ENCODE data around the gene TMEM164. TPM values are rescaled to one million over a fixed set of nuclear protein-coding genes. Genes with fewer than 3 reads are reported as not detected.

TMEM164 gene
- total and polyA plus RNA-seq, 2 experiments from 2014 or later: 3.4 to 17.2 TPM

DNA sequence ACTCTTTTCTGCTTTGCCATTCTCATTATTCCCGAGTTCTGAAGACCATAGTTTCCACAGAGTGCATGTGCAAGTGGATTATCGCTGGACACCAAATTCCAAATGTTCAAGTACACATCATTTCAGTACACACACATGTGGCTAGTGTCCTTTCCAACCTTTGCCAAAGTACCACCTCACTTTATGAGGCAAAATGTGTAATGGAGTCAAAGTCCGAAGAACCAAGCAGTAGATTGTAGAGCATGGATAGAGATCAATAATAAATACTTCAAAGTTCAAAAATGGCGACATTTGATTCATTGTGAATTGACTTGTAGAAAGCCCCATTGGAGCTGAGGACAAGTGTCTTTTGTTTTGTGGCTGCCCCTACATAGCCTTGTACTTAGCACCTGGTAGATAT, 115.6 kb downstream of the TMEM164 start:
- H3K4me1 Mint-ChIP-seq: no peaks in the 10 kb centered on the region
- H3K4me3 Mint-ChIP-seq: no peak overlapping the region
- no peak for ATAC-seq
- no peaks in the 10 kb centered on the region for H3K36me3 Mint-ChIP-seq (ENCODE audit: low read depth)
- no peak overlapping the region for H3K27ac ChIP-seq (ENCODE audit: low read depth)
- no peaks in the 10 kb centered on the region for H3F3A ChIP-seq (replicated peaks; ENCODE audit: low read depth)
- no peak overlapping the region for H3K27ac Mint-ChIP-seq
- DNase-seq (ENCODE audit: low spot score): no peak
- no peaks in the 10 kb centered on the region for H3K27me3 Mint-ChIP-seq (ENCODE audit: insufficient read depth, low read depth, poor library complexity)
- no peaks in the 10 kb centered on the region for H3K9me3 Mint-ChIP-seq
- H3K4me3 ChIP-seq: no peak overlapping the region
- no peaks in the 10 kb centered on the region for H3K27me3 ChIP-seq (ENCODE audit: insufficient read depth)
- no peak for TF ChIP-seq EZH2 (IDR thresholded peaks at IDR 0.05; ENCODE audit: low read depth, unreplicated experiment)
- no peaks in the 10 kb centered on the region for H4K20me1 ChIP-seq (replicated peaks; ENCODE audit: insufficient read depth)
- no peak overlapping the region for H2AFZ ChIP-seq
- H3K36me3 ChIP-seq (ENCODE audit: insufficient read depth): no peaks in the 10 kb centered on the region
- H3K79me2 ChIP-seq (replicated peaks; ENCODE audit: insufficient read depth): no peaks in the 10 kb centered on the region
- no peaks in the 10 kb centered on the region for H3K9me2 ChIP-seq (ENCODE audit: insufficient read depth)
- H3K4me2 ChIP-seq: no peak overlapping the region
- no peaks in the 10 kb centered on the region for H3K4me1 ChIP-seq (ENCODE audit: insufficient read depth)

DNA sequence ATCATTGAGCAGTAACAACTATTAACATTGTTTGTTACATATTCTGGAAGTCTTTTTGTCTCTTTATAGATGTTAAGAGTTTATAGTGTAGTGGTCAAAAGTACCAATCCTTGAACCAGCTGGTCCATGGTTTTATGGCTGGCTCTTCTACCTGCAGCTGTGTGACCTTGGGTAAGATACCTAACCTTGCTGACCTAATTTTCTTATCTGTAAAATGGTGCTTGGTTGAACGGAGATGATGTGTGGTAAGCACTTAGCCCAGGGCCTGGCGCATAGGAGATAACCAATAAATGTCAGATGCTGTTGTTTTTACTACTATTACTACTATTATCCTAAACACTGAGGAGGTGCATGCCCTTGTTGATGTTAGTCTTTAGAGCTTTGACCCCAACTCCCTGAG, 116.6 kb downstream of the TMEM164 start:
- H3K27me3 Mint-ChIP-seq (ENCODE audit: insufficient read depth, low read depth, poor library complexity): no peaks in the 10 kb centered on the region
- no peaks in the 10 kb centered on the region for H3K36me3 ChIP-seq (ENCODE audit: insufficient read depth)
- H3K9me3 Mint-ChIP-seq: no peaks in the 10 kb centered on the region
- no peak overlapping the region for H3K4me3 Mint-ChIP-seq
- H3K27ac Mint-ChIP-seq: no peak overlapping the region
- H2AFZ ChIP-seq: no peak overlapping the region
- H3K4me2 ChIP-seq: no peak overlapping the region
- H3K27ac ChIP-seq (ENCODE audit: low read depth): no peak overlapping the region
- no peaks in the 10 kb centered on the region for H3K9me2 ChIP-seq (ENCODE audit: insufficient read depth)
- no peak overlapping the region for H3K4me3 ChIP-seq
- peaks cover 2% of the 10 kb centered on the region; the same call in 2 of the 3 replicates for H3K4me1 Mint-ChIP-seq
- H3K27me3 ChIP-seq (ENCODE audit: insufficient read depth): no peaks in the 10 kb centered on the region
- no peaks in the 10 kb centered on the region for H4K20me1 ChIP-seq (replicated peaks; ENCODE audit: insufficient read depth)
- H3K36me3 Mint-ChIP-seq (ENCODE audit: low read depth): no peaks in the 10 kb centered on the region
- H3K4me1 ChIP-seq (ENCODE audit: insufficient read depth): no peaks in the 10 kb centered on the region
- H3F3A ChIP-seq (replicated peaks; ENCODE audit: low read depth): no peaks in the 10 kb centered on the region
- DNase-seq (ENCODE audit: low spot score) (no peak), ATAC-seq (no peak)
- H3K79me2 ChIP-seq (replicated peaks; ENCODE audit: insufficient read depth): no peaks in the 10 kb centered on the region
- TF ChIP-seq ZNF114 (CRISPR knock-in tag; IDR thresholded peaks at IDR 0.05) (no peak), POLR2AphosphoS5 (IDR thresholded peaks at IDR 0.05; ENCODE audit: low read depth) (no peak), EZH2 (IDR thresholded peaks at IDR 0.05; ENCODE audit: low read depth, unreplicated experiment) (no peak), ZNF331 (CRISPR knock-in tag; IDR thresholded peaks at IDR 0.05; ENCODE audit: low read depth) (no peak), JUNB (IDR thresholded peaks at IDR 0.05; ENCODE audit: unreplicated experiment) (no peak), EZH2phosphoT487 (IDR thresholded peaks at IDR 0.05; ENCODE audit: unreplicated experiment) (no peak), CREB1 (CRISPR knock-in tag; IDR thresholded peaks at IDR 0.05; ENCODE audit: low read depth) (no peak)
- TF ChIP-seq, protein P1, sequence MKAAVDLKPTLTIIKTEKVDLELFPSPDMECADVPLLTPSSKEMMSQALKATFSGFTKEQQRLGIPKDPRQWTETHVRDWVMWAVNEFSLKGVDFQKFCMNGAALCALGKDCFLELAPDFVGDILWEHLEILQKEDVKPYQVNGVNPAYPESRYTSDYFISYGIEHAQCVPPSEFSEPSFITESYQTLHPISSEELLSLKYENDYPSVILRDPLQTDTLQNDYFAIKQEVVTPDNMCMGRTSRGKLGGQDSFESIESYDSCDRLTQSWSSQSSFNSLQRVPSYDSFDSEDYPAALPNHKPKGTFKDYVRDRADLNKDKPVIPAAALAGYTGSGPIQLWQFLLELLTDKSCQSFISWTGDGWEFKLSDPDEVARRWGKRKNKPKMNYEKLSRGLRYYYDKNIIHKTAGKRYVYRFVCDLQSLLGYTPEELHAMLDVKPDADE (IDR thresholded peaks at IDR 0.05): no peak
- TF ChIP-seq, protein P2, sequence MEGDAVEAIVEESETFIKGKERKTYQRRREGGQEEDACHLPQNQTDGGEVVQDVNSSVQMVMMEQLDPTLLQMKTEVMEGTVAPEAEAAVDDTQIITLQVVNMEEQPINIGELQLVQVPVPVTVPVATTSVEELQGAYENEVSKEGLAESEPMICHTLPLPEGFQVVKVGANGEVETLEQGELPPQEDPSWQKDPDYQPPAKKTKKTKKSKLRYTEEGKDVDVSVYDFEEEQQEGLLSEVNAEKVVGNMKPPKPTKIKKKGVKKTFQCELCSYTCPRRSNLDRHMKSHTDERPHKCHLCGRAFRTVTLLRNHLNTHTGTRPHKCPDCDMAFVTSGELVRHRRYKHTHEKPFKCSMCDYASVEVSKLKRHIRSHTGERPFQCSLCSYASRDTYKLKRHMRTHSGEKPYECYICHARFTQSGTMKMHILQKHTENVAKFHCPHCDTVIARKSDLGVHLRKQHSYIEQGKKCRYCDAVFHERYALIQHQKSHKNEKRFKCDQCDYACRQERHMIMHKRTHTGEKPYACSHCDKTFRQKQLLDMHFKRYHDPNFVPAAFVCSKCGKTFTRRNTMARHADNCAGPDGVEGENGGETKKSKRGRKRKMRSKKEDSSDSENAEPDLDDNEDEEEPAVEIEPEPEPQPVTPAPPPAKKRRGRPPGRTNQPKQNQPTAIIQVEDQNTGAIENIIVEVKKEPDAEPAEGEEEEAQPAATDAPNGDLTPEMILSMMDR (conservative IDR thresholded peaks at IDR 0.05; ENCODE audit: low read depth in 2 of 2): no peak
- TF ChIP-seq, protein P3, sequence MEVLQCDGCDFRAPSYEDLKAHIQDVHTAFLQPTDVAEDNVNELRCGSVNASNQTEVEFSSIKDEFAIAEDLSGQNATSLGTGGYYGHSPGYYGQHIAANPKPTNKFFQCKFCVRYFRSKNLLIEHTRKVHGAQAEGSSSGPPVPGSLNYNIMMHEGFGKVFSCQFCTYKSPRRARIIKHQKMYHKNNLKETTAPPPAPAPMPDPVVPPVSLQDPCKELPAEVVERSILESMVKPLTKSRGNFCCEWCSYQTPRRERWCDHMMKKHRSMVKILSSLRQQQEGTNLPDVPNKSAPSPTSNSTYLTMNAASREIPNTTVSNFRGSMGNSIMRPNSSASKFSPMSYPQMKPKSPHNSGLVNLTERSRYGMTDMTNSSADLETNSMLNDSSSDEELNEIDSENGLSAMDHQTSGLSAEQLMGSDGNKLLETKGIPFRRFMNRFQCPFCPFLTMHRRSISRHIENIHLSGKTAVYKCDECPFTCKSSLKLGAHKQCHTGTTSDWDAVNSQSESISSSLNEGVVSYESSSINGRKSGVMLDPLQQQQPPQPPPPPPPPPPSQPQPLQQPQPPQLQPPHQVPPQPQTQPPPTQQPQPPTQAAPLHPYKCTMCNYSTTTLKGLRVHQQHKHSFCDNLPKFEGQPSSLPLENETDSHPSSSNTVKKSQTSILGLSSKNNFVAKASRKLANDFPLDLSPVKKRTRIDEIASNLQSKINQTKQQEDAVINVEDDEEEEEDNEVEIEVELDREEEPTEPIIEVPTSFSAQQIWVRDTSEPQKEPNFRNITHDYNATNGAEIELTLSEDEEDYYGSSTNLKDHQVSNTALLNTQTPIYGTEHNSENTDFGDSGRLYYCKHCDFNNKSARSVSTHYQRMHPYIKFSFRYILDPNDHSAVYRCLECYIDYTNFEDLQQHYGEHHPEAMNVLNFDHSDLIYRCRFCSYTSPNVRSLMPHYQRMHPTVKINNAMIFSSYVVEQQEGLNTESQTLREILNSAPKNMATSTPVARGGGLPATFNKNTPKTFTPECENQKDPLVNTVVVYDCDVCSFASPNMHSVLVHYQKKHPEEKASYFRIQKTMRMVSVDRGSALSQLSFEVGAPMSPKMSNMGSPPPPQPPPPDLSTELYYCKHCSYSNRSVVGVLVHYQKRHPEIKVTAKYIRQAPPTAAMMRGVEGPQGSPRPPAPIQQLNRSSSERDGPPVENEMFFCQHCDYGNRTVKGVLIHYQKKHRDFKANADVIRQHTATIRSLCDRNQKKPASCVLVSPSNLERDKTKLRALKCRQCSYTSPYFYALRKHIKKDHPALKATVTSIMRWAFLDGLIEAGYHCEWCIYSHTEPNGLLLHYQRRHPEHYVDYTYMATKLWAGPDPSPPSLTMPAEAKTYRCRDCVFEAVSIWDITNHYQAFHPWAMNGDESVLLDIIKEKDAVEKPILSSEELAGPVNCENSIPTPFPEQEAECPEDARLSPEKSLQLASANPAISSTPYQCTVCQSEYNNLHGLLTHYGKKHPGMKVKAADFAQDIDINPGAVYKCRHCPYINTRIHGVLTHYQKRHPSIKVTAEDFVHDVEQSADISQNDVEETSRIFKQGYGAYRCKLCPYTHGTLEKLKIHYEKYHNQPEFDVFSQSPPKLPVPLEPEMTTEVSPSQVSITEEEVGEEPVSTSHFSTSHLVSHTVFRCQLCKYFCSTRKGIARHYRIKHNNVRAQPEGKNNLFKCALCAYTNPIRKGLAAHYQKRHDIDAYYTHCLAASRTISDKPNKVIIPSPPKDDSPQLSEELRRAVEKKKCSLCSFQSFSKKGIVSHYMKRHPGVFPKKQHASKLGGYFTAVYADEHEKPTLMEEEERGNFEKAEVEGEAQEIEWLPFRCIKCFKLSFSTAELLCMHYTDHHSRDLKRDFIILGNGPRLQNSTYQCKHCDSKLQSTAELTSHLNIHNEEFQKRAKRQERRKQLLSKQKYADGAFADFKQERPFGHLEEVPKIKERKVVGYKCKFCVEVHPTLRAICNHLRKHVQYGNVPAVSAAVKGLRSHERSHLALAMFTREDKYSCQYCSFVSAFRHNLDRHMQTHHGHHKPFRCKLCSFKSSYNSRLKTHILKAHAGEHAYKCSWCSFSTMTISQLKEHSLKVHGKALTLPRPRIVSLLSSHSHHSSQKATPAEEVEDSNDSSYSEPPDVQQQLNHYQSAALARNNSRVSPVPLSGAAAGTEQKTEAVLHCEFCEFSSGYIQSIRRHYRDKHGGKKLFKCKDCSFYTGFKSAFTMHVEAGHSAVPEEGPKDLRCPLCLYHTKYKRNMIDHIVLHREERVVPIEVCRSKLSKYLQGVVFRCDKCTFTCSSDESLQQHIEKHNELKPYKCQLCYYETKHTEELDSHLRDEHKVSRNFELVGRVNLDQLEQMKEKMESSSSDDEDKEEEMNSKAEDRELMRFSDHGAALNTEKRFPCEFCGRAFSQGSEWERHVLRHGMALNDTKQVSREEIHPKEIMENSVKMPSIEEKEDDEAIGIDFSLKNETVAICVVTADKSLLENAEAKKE (CRISPR knock-in tag; IDR thresholded peaks at IDR 0.05): no peak
